Common myeloid progenitor, CD34-positive (primary cell): ENCODE results near the gene PIGQ.

Source experiments
- CTCF ChIA-PET: fragments of 350-600 bp; sonication (Branson Sonifier 250); formaldehyde crosslinking; loops from one replicate; lab custom pipeline; 2021; ENCODE audit warnings: antibody characterized with exemption; lab: Charles Lee
- POLR2A ChIA-PET: fragments of 350-600 bp; sonication (Branson Sonifier 250); formaldehyde crosslinking; loops from one replicate; lab custom pipeline; 2021; ENCODE audit warnings: antibody characterized with exemption; lab: Charles Lee
- DNase-seq, 3 donors: peaks; one replicate each; pipeline versions ENCODE4 v3.0.0 to v3.0.0-alpha.2; 2013
- H3K27ac ChIP-seq, 2 experiments: 1 replicate in 1 of 2; 2 replicates in 1 of 2; pipeline ENCODE4 v1.7.0; 2013; ENCODE audit warnings: inconsistent platforms in 2 of 2, low read length in 2 of 2, mild to moderate bottlenecking in 2 of 2, low read depth in 1 of 2, moderate library complexity in 1 of 2; ENCODE audit not compliant: severe bottlenecking in 2 of 2, insufficient read depth in 1 of 2, poor library complexity in 1 of 2
- H3K27me3 ChIP-seq, 5 experiments: replicated peaks in 2 of 5; 1 replicate in 3 of 5; 2 replicates in 2 of 5; pipeline versions ENCODE4 v1.6.1 to v1.7.0; 2013; ENCODE audit warnings: low read length in 4 of 5, mild to moderate bottlenecking in 2 of 5, moderate library complexity in 2 of 5, inconsistent platforms in 1 of 5; ENCODE audit not compliant: insufficient read depth in 5 of 5, control insufficient read depth in 4 of 5
- H3K36me3 ChIP-seq, 4 experiments: 1 replicate in 2 of 4; 2 replicates in 2 of 4; pipeline versions ENCODE4 v1.6.1 to v1.7.0; 2013; ENCODE audit warnings: low read length in 3 of 4, control low read depth in 1 of 4, mild to moderate bottlenecking in 1 of 4; ENCODE audit not compliant: control insufficient read depth in 4 of 4, insufficient read depth in 4 of 4
- H3K4me1 ChIP-seq, 4 experiments: 1 replicate in 3 of 4; 2 replicates in 1 of 4; pipeline versions ENCODE4 v1.6.1 to v1.7.1; 2013; ENCODE audit warnings: low read length in 3 of 4, mild to moderate bottlenecking in 3 of 4, control low read depth in 1 of 4, inconsistent platforms in 1 of 4, moderate library complexity in 1 of 4; ENCODE audit not compliant: control insufficient read depth in 4 of 4, insufficient read depth in 4 of 4; ENCODE audit errors: control extremely low read depth in 1 of 4
- H3K4me3 ChIP-seq, 7 experiments: 1 replicate in 4 of 7; 2 replicates in 3 of 7; pipeline versions ENCODE4 v1.5.1 to v1.7.0; 2013; ENCODE audit warnings: mild to moderate bottlenecking in 7 of 7, low read length in 6 of 7, moderate library complexity in 6 of 7, inconsistent platforms in 2 of 7, low read depth in 2 of 7, control low read depth in 1 of 7; ENCODE audit not compliant: insufficient read depth in 4 of 7, control insufficient read depth in 1 of 7; ENCODE audit errors: extremely low read depth in 1 of 7
- H3K9me3 ChIP-seq, 5 experiments: 1 replicate in 4 of 5; 2 replicates in 1 of 5; pipeline versions ENCODE4 v1.6.1 to v1.7.1; 2013; ENCODE audit warnings: low read length in 4 of 5, mild to moderate bottlenecking in 2 of 5, inconsistent platforms in 1 of 5, low read depth in 1 of 5, moderate library complexity in 1 of 5; ENCODE audit not compliant: control insufficient read depth in 4 of 5, insufficient read depth in 2 of 5; ENCODE audit errors: control extremely low read depth in 1 of 5
- WGBS: methylation state at CpG from one replicate; pipeline ENCODE4 v1.1.5; 2013; ENCODE audit not compliant: insufficient coverage; 5-methylcytosine and 5-hydroxymethylcytosine counted together

Gene PIGQ

DNA sequence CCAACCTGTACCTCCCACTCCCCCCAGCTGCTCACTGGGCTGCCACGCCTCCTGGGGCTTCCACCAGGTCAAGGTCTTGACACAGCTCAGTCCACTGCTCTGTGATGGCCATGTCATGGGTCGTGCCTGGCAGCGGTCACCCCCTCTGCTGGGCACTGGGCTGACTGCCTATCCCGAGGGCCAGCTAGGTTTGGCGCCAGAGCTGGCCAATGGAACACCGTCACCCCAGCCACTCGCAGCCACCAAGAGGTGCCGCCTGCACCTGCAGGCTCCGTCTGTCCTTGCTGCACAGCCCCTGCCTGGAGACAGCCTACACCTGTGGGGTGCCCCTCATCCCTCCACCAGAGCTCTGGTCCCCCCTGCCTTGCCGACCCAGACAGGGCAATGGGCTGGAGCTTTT is 15.6 kb downstream of the PIGQ start:
- ChIA-PET CTCF (interaction anchor here (0.6 to 2.7 kb wide), 3 partner anchors 15 to 72 kb away, joined by 3 to 11 read pairs (median 3); no protein-coding TSS in a partner anchor), POLR2A (no interaction called here)
- Histone ChIP-seq H3K36me3 (peaks cover 0 to 14% (median 8%) of the 10 kb centered on the region in 4 experiments), H3K9me3 (no peaks in the 10 kb centered on the region), H3K4me3 (no peak overlapping the region), H3K27me3 (peaks cover 0 to 2% (median 0%) of the 10 kb centered on the region in 5 experiments), H3K4me1 (peaks cover 0 to 29% (median 23%) of the 10 kb centered on the region in 4 experiments), H3K27ac (no peak overlapping the region)
- DNase-seq, result no peak
- WGBS, result 44% methylated on average over 9 of the region's 10 CpGs

DNA sequence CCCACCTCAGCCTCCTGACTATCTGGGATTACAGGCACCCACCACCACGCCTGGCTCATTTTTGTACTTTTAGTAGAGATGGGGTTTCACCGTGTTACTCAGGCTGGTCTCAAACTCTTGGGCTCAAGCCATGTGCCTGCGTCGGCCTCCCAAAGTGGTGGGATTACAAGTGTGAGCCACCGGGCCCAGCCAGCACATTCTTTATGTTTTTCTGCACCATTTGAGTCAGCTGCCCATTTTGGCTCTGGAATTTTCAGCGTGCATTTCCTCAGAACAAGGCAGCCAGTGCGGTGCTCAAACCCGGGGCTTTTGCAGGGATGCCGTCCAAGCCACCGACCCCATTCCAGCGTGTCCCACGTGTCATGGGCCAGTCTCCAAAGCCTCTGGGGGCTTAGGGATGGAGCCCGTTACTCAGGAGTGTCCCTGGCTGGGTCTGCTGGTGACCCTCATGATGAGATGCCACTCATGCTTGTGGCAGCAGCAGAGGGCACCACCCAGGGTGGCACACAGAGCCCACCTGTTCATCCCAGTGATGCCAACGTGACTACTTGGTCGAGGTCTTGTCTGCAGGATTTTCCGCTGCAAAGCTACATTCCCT is 16.4 kb downstream of the PIGQ start:
- Histone ChIP-seq H3K9me3 (no peaks in the 10 kb centered on the region), H3K27me3 (peaks cover 0 to 2% (median 0%) of the 10 kb centered on the region in 5 experiments), H3K36me3 (peaks cover 0 to 8% (median 5%) of the 10 kb centered on the region in 4 experiments), H3K4me1 (peaks cover 0 to 37% (median 31%) of the 10 kb centered on the region in 4 experiments), H3K27ac (no peak overlapping the region), H3K4me3 (no peak overlapping the region)
- no peak for DNase-seq
- WGBS, result 79% methylated on average over 15 of the region's 16 CpGs
- CTCF ChIA-PET, result interaction anchor here (1.3 to 2.7 kb wide), 2 partner anchors 14 to 50 kb away, joined by 3 to 11 read pairs; no protein-coding TSS in a partner anchor
- POLR2A ChIA-PET, result no interaction called here

DNA sequence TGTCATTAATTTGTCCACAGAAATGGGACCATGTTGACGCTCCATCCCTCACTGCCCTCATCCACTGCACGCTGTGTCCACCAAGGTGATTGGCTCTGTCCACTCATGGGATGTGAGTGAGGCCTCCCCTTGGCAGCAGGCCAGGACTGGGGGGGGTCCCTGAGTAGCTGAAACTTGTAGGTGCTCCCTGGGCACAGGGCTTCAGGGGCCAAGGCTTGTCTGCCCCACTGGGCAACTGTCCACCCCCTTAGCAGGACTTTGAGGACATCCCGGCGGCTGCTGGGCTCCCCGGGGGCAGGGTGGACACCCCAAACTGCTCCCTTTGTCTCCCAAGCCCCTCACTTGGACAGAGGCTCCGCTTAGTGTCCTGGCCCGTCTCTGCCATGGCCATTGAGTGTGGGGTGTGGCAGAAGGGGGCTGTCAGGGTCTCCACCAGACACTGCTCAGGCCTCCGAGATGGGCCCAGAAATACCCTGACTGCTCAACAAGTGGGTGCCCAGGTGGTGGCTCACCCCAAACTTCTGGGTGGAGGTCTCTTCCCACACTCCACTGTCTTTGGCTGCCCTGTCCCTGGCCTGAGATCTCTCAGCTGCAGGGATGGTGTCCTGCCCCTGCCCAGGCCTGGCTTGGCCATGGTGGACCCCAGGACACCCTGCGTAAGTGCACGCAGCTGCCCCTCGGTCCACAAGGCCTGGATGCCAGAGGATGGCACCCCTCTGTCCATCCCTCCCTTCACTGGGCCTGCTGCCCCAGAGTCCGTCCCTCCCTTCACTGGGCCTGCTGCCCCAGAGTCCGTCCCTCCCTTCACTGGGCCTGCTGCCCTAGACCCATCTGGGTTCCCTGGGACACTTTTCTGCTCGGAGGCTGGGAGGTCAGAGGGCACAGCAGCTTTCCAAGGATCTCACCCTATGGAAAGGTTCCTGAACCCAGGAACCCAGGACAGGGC is 17.1 kb downstream of the PIGQ start:
- POLR2A ChIA-PET, result interaction anchor here (1.9 kb wide), 1 partner anchor 59 kb away, joined by 5 read pairs; the partner anchor contains the start of gene CAPN15
- peak overlapping the region in 1 of 7 experiments; percentile 96 for H3K4me3 ChIP-seq

DNA sequence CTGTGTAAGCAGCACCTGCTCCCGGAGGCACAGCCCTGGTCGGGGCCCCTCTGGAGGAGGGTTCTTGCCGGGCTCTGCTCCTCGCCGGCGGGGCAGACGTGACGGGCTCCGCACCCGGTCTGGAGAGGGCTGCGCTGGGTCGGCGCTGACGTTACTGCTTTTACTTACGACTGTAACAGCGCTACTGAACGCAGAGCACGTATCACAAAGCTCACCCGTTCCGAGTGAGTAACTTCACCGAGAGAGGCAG is 18.8 kb downstream of the PIGQ start:
- Histone ChIP-seq H3K27me3 (peaks cover 0 to 2% (median 0%) of the 10 kb centered on the region in 5 experiments), H3K27ac (peak overlapping the region; percentile 90 to 96), H3K36me3 (peaks cover 0 to 5% (median 3%) of the 10 kb centered on the region in 4 experiments), H3K4me1 (peaks cover 0 to 57% (median 51%) of the 10 kb centered on the region in 4 experiments), H3K4me3 (peak overlapping the region; percentile 62 to 96 (median 85)), H3K9me3 (no peaks in the 10 kb centered on the region)
- CTCF ChIA-PET, result interaction anchor here (0.6 to 2.1 kb wide), 6 partner anchors 10 to 14 kb away, joined by 3 to 9 read pairs (median 3); no protein-coding TSS in a partner anchor
- DNase-seq, result peak; percentile 62 to 85 (median 81)
- 1% methylated on average over 21 of the region's 21 CpGs for WGBS
- POLR2A ChIA-PET, result interaction anchor here (0.6 to 1.9 kb wide), 3 partner anchors 9 to 61 kb away, joined by 4 to 5 read pairs (median 4); partner anchors contain the start of gene CAPN15

More for the DNA sequence above, 17.1 kb downstream of the PIGQ start:
- 91% methylated on average over 10 of the region's 14 CpGs for WGBS
- no peaks in the 10 kb centered on the region for H3K9me3 ChIP-seq
- no peak for DNase-seq
- CTCF ChIA-PET, result interaction anchor here (1.4 to 2.7 kb wide), 3 partner anchors 8 to 16 kb away, joined by 3 to 11 read pairs (median 9); no protein-coding TSS in a partner anchor
- peaks cover 0 to 8% (median 4%) of the 10 kb centered on the region in 4 experiments for H3K36me3 ChIP-seq
- peaks cover 0 to 2% (median 0%) of the 10 kb centered on the region in 5 experiments for H3K27me3 ChIP-seq
- H3K4me1 ChIP-seq, result peaks cover 0 to 42% (median 35%) of the 10 kb centered on the region in 4 experiments
- peak overlapping the region in 1 of 2 experiments; percentile 54 for H3K27ac ChIP-seq

DNA sequence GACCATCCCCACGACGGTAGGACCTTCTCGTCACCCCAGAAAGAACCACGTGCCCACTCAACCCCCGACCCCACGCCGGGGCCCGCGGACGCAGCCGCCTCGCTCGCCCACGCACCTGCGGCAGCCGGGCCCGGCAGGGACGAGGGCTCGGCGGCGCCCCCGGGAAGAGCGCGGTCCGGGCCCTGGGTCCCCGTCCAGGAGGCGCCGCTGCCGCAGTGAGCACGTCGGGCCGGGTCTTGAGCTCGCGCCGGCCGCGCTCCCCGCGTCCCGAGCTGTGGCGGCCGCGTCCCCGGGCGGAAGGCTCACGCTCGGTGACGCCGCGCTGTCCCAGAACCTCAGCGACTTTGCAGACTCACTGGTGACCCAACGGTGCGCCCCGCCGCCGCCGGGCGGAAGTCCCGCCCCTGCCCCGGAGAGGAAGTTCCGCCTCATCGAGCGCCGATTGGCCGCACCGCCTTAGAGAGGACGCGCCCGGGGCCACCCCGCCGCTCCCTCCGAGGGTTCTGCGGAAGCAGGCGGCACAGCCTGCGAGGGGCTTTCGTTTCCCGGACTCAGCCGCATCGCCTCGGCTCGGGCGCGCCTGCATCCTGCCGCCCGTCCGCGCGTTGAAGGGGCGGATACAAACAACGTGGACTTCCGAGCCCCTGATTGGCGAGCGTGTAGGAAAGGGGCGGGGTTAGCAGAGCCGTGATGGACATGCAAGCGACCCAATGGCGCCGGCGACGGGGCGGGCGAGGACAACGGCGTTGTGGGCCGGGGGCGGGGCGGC is 19.3 kb downstream of the PIGQ start:
- Histone ChIP-seq H3K27ac (peak overlapping the region; percentile 90 to 96), H3K4me1 (peaks cover 0 to 57% (median 54%) of the 10 kb centered on the region in 4 experiments), H3K27me3 (peaks cover 0 to 2% (median 0%) of the 10 kb centered on the region in 5 experiments), H3K36me3 (peaks cover 0 to 5% (median 4%) of the 10 kb centered on the region in 4 experiments), H3K9me3 (no peaks in the 10 kb centered on the region), H3K4me3 (peak overlapping the region; percentile 62 to 96 (median 85))
- DNase-seq, result peak; percentile 96 to 98 (median 98)
- under 1% methylated on average over 101 of the region's 107 CpGs for WGBS
- ChIA-PET POLR2A (interaction anchor here (0.6 to 1.9 kb wide), 3 partner anchors 10 to 62 kb away, joined by 4 to 5 read pairs (median 4); partner anchors contain the start of gene CAPN15), CTCF (interaction anchor here (0.6 to 2.1 kb wide), 6 partner anchors 10 to 14 kb away, joined by 3 to 9 read pairs (median 3); no protein-coding TSS in a partner anchor)

DNA sequence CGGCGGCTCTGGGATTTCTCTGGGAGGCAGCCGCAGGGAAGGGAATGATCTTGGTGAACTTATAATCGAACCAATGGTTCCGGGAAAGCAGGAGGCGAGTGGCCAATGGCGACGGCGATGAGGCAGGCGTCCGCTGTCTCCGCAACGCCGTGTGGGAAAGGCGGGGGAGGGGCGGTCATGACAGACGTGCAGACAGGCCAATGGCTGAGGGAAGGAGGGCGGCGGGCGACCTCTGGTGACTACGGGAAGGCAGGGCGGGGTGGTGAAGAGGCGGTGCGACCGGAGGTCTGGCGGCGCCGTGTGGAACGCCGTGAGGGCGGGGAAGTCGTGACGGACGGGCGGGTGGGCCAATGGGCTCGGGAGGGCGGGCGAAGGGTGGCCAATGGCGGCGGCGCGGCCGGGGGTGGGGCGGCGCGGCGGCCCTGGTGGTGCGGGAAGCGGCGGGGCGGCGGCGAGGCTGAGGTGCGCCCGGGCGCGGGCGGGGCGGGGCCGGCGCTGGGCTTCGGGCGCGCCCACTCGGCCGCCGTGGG is 20.0 kb downstream of the PIGQ start, which contains the start of gene RAB40C:
Gene RAB40C (plus strand): TSS at position 409 of the 530 bp plus-strand sequence. CDS start 226 bp downstream, outside the sequence.
- Histone ChIP-seq H3K9me3 (no peaks in the 10 kb centered on the region), H3K4me3 (peak within 1 kb of the TSS; percentile 75 to 96 (median 87)), H3K4me1 (peaks cover 0 to 57% (median 54%) of the 10 kb centered on the region in 4 experiments), H3K27ac (peak within 1 kb of the TSS; percentile 90 to 96), H3K27me3 (peaks cover 0 to 2% (median 0%) of the 10 kb centered on the region in 5 experiments), H3K36me3 (peaks cover 0 to 9% (median 7%) of the 10 kb centered on the region in 4 experiments)
- peak; percentile 98 to 99 (median 99) for DNase-seq
- CTCF ChIA-PET, result interaction anchor here (1.3 to 4.0 kb wide), 3 partner anchors 9 to 11 kb away, joined by 9 to 21 read pairs (median 11); no protein-coding TSS in a partner anchor
- POLR2A ChIA-PET, result interaction anchor here (1.1 kb wide), 1 partner anchor 11 kb away, joined by 5 read pairs; no protein-coding TSS in a partner anchor
- 0% methylated on average over 36 of the region's 67 CpGs for WGBS
